Activated CD4-positive, alpha-beta T cell treated with anti-CD3 and anti-CD28 coated beads, Interleukin-2, Interleukin-4, amounts not matched to agents 100 ng/mL and 50 ng/mL, durations not matched to agents 16 hours and 8 hours (primary cell): ENCODE measurements around the gene SPDL1.

Source experiments
- DNase-seq: peaks from one replicate; pipeline ENCODE4 v3.0.0-alpha.2; 2020; ENCODE audit warnings: low spot score

The SPDL1 gene

GRCh38 chr5:169631360-169631759, 47.8 kb downstream of the SPDL1 start:
- no peak for DNase-seq

DNA sequence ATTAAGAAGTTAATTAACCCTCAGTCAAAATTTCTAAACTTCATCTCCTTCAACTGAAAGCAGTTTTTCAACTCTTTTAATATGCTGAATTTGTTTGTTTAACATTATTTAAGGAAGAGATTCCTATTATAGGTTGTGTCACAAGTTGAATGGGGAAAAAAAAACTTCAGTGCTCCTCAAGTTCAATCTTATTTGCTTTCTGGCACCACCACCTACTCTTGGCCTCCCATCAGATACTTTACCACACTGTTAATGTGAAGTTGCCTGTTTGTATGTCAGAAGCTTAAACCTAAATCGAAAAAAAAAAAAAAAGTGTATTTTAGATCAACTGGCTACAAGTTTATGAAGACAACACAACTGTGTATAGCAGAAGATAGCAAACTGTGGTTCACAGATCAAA, 49.4 kb downstream of the SPDL1 start:
- DNase-seq = no peak

- no peak for DNase-seq
Measured at GRCh38 chr5:169634606-169635005, 51.0 kb downstream of the SPDL1 start.

DNA sequence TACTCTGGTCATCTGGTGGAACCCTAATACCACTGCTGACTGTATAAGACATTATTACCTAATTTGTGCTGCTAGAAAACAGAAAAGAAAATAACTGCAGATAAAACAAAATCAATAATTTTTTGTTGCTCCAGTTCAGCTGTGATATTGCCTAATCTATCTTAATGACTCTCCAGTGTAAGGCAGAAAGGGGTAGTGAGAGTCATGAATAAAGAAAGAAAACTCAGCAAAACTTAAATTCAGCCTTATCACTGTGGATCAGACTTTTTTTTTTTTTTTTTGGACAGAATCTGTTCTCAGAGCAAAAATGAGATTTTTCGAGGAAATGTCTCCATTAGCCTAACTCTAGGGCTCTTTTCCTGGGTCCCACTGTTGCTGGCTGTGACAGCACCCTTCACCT, 52.4 kb downstream of the SPDL1 start:
- DNase-seq = no peak

GRCh38 chr5:169636477-169637084, 53.0 kb downstream of the SPDL1 start:
- DNase-seq = no peak

DNA sequence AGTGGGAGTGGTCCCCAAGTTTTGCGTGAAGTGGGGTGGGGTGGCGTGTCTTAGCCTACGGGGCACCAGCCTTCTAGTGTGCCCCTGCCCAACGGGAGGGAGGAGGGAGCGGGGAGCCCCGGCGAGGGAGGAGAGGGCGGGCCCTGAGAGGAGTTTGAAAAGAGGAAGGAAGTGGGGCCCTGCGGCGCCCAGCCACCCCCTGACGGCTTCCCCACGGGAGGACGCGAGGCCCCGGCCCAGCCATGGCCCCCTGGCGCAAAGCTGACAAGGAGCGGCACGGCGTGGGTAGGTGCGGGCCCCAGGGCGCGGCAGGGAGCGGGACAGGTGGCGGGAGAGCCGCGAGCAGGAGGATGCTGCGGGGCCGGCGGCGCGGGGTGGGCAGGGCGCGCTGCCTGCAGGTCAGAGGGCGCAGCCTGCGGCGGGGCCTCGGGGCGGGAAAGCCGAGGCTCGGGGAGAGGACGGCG, 53.5 kb downstream of the SPDL1 start, which contains the start of gene DOCK2:
Gene DOCK2 (plus strand): TSS at position 191 of the 464 bp plus-strand sequence. CDS start 52 bp downstream, at position 243.
- peak; percentile 77 for DNase-seq

DNA sequence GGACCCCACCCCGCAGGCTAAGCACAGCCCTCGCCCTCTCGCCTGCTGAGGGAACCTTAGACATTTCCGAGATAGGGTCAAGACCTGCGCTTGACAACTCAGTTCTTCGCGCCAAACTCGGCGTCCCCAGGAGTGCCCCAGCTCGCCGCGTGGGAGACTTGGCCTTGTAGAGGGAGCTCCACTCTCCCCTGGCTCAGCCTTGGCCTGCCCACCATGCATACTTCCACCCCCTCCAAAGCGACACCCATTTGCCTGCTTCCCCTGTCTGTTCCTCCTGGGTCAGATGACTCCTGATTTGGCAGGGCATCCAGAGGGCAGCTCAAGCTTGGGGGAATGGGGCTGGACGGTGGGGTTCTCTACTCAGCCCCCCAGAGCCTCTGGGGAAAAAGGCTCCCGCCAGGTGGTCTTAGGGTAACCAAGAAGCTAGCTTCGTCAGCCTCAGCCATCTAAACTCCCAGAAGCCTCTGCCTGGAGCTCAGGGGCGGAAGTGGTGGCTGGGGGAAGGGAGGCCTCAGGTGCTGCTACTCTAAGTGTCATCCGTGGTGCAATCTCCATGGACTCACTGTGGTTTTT, 54.1 kb downstream of the SPDL1 start:
- DNase-seq = peak; percentile 82

- no peak for DNase-seq
Measured at GRCh38 chr5:169641253-169641652, 57.7 kb downstream of the SPDL1 start.

GRCh38 chr5:169646856-169647255, 63.3 kb downstream of the SPDL1 start:
- peak; percentile 34 for DNase-seq

DNA sequence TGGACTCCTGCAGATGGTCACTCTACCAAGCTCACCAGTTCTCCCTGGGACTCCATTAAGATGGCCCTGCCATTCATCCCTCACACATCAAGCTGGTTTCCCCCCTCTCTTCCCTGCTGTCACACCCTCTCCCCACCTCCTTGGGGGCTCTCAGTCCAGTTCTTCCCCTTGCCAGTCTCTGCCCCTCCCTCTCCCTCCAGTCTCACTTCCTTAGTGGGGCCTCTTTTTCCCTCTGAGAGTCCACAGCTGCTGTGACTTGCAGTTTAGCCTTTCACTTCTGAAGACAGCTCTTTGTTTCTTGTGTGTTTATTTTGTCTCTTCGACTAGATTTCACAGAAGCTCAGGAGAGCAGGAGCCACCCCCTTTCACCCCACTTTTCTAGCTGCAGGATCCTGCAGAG, 64.0 kb downstream of the SPDL1 start:
- DNase-seq = no peak

DNA sequence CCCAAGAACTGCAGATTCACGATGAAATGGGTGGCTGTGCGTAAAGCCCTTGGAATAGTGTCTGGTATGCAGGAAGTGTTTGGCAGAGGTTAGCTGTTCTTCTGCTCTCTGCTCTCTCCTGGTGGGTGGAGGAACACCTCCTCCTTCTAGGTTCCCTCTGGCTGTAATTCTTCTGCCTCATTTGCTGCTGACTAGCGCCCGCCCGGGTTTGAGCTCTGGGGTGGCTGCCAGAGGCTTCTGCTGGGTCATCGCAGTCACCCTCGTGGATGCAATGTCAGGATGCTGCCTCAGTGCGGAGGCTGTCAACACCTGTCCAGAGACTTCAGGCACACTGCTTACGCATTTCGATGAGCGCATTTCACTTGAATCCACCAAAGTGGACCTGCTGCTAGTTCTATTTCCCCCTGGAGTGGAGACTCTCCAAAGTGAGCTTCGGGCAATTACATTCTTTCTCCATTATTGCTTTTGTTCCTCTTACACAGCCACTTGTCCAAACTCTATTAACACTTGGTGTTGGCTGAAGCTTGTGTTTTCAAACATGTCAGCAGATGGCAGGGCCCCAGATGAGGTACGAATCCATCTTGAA, 65.2 kb downstream of the SPDL1 start:
- DNase-seq = no peak

- DNase-seq = peak; percentile 84
Measured at GRCh38 chr5:169649486-169649885, 65.9 kb downstream of the SPDL1 start.

GRCh38 chr5:169650701-169651331, 67.2 kb downstream of the SPDL1 start:
- peak; percentile 82 for DNase-seq

- DNase-seq = no peak
Measured at GRCh38 chr5:169651526-169651925, 68.0 kb downstream of the SPDL1 start.

- no peak for DNase-seq
Measured at GRCh38 chr5:169652057-169652456, 68.5 kb downstream of the SPDL1 start.

DNA sequence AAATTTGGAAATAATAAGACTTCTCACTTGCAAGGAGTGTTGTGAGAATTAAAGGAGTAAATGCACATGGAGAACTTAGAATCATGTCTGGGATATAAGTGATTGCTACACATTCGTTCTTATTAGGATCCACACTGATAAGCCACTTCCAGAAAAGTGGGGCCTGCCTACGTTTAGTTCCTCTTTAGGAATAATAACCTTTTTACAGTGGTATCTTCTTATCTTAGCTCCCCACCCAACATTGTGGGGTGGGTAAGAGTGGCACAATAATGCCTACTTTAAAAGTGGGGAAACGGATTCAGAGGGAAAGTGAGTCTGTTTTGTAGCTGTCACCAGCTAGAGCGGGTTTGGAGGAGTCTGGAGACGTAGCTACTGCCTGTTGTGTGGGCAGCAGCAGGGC, 69.5 kb downstream of the SPDL1 start:
- DNase-seq = no peak
